Activated CD4-positive, alpha-beta T cell treated with anti-CD3 and anti-CD28 coated beads, Interleukin-2, Interleukin-4, amounts not matched to agents 100 ng/mL and 50 ng/mL, durations not matched to agents 16 hours and 8 hours (primary cell): ENCODE measurements around the gene FGR.
A peak's percentile ranks its signal among the peaks of the same experiment; 100 is the strongest.
"Not testable (repeated sequence)": the region's sequence is repeated elsewhere in the genome, so short reads cannot be mapped to it uniquely, and the experiment has no call there.

ENCODE experiments used
- DNase-seq: peaks from one replicate; pipeline ENCODE4 v3.0.0-alpha.2; 2020; ENCODE audit warnings: low spot score

FGR gene

GRCh38 chr1:27634985-27635367 lies at the start of gene FGR:
Gene FGR, minus strand, starts transcription at chr1:27635185. Its CDS starts 11,269 bp downstream, at chr1:27623916.
- no peak for DNase-seq

GRCh38 chr1:27684176-27684575 lies 49.2 kb upstream of the FGR start:
- no peak for DNase-seq

GRCh38 chr1:27682351-27682944 lies 47.5 kb upstream of the FGR start:
- no peak for DNase-seq

GRCh38 chr1:27681580-27681979 lies 46.6 kb upstream of the FGR start:
- DNase-seq, result not testable (repeated sequence)

- DNase-seq, result not testable (repeated sequence)
Measured at GRCh38 chr1:27680225-27680791, 45.3 kb upstream of the FGR start.

- no peak for DNase-seq
Measured at GRCh38 chr1:27678747-27679146, 43.8 kb upstream of the FGR start.

- DNase-seq, result no peak
Measured at GRCh38 chr1:27676410-27676809, 41.4 kb upstream of the FGR start.

GRCh38 chr1:27672750-27673112 lies 37.7 kb upstream of the FGR start:
- no peak for DNase-seq

- peak; percentile 86 for DNase-seq
Measured at GRCh38 chr1:27671964-27672749, 37.2 kb upstream of the FGR start, which contains the start of gene IFI6. Gene IFI6, minus strand, starts transcription at chr1:27672192. Its CDS starts 2,878 bp downstream, at chr1:27669314.

- DNase-seq, result no peak
Measured at GRCh38 chr1:27669876-27670275, 34.9 kb upstream of the FGR start.

GRCh38 chr1:27668808-27669723 lies 34.1 kb upstream of the FGR start:
- peak; percentile 87 for DNase-seq

- no peak for DNase-seq
Measured at GRCh38 chr1:27668121-27668807, 33.3 kb upstream of the FGR start.

- no peak for DNase-seq
Measured at GRCh38 chr1:27666791-27667254, 31.8 kb upstream of the FGR start.

- DNase-seq, result no peak
Measured at GRCh38 chr1:27666294-27666693, 31.3 kb upstream of the FGR start.

GRCh38 chr1:27665016-27665651 lies 30.1 kb upstream of the FGR start:
- no peak for DNase-seq

GRCh38 chr1:27664291-27664690 lies 29.3 kb upstream of the FGR start:
- no peak for DNase-seq

- DNase-seq, result peak; percentile 94
Measured at GRCh38 chr1:27662707-27663393, 27.9 kb upstream of the FGR start.

GRCh38 chr1:27662261-27662660 lies 27.3 kb upstream of the FGR start:
- DNase-seq, result no peak

GRCh38 chr1:27661412-27662075 lies 26.6 kb upstream of the FGR start:
- no peak for DNase-seq

- no peak for DNase-seq
Measured at GRCh38 chr1:27660300-27660835, 25.4 kb upstream of the FGR start.
